Gastroesophageal sphincter (tissue), 4 donors: ENCODE data around the gene IRF2. TPM values are rescaled to one million over a fixed set of nuclear protein-coding genes. Genes with fewer than 3 reads are reported as not detected.
"Not testable (repeated sequence)": the region's sequence is repeated elsewhere in the genome, so short reads cannot be mapped to it uniquely, and the experiment has no call there.

Source experiments
- ATAC-seq: fragments of 150-250 bp; one replicate; pipeline ENCODE4 v1.9.1; 2016; ENCODE audit warnings: mild to moderate bottlenecking, moderate library complexity
- H3K27ac ChIP-seq, 4 donors: fragments of 200-600 bp; sonication (generic) in 3 of 4; 1 replicate in 3 of 4; 2 replicates in 1 of 4; pipeline ENCODE4 v1.5.1; 2016 to 2019
- H3K27me3 ChIP-seq: fragments of 200-600 bp; sonication (generic); one replicate; pipeline ENCODE4 v1.5.1; 2019
- H3K36me3 ChIP-seq, 2 donors: fragments of 200-600 bp; sonication (generic); one replicate each; pipeline ENCODE4 v1.5.1; 2019; ENCODE audit warnings: control low read depth in 1 of 2
- H3K4me1 ChIP-seq, 3 donors: fragments of 200-600 bp; sonication (generic); 1 replicate in 2 of 3; 2 replicates in 1 of 3; pipeline ENCODE4 v1.5.1; 2016 to 2019; ENCODE audit warnings: control low read depth in 2 of 3
- H3K4me3 ChIP-seq, 2 donors: fragments of 200-600 bp; sonication (generic); one replicate each; pipeline ENCODE4 v1.5.1; 2019; ENCODE audit warnings: mild to moderate bottlenecking in 1 of 2, moderate library complexity in 1 of 2
- H3K9me3 ChIP-seq, 3 donors: fragments of 200-600 bp; sonication (generic); one replicate each; pipeline ENCODE4 v1.5.1; 2017 to 2019; ENCODE audit warnings: control low read depth in 2 of 3
- EP300 ChIP-seq: sonication (generic); formaldehyde crosslinking; IDR thresholded peaks from one replicate; pipeline ENCODE4 v1.6.1; 2017; ENCODE audit warnings: antibody characterized with exemption, mild to moderate bottlenecking
- POLR2A ChIP-seq, 2 donors: fragments of 450-650 bp; IDR thresholded peaks; one replicate each; pipeline ENCODE4 v1.6.1; 2017; ENCODE audit warnings: antibody characterized with exemption in 2 of 2, mild to moderate bottlenecking in 2 of 2, moderate library complexity in 1 of 2
- POLR2AphosphoS5 ChIP-seq: sonication (generic); formaldehyde crosslinking; IDR thresholded peaks from one replicate; pipeline ENCODE4 v1.6.1; 2017; ENCODE audit warnings: antibody characterized with exemption
- WGBS, 2 donors: methylation state at CpG; one replicate each; pipeline ENCODE4 v1.1.5; 2018; ENCODE audit warnings: low coverage in 1 of 2; 5-methylcytosine and 5-hydroxymethylcytosine counted together
- total RNA-seq, 4 donors: library from RNA; depleted of rRNA; stranded (reverse); fragments of >200 nt; gene quantifications; one replicate each; pipeline ENCODE4 v1.1.0, GENCODE V29; 2016
- TF ChIP-seq, protein P1 (sequence below), 4 experiments: fragments of 200-600 bp in 2 of 4; fragments of 450-650 bp in 2 of 4; sonication (generic) in 1 of 4; IDR thresholded peaks; one replicate each; pipeline ENCODE4 v1.5.1; 2017 to 2019; ENCODE audit warnings: antibody characterized with exemption in 4 of 4, mild to moderate bottlenecking in 2 of 4, moderate library complexity in 2 of 4

IRF2 gene
- total RNA-seq, 4 donors from 2014 or later = 34.1 to 41.7 (median 35.4) TPM

DNA sequence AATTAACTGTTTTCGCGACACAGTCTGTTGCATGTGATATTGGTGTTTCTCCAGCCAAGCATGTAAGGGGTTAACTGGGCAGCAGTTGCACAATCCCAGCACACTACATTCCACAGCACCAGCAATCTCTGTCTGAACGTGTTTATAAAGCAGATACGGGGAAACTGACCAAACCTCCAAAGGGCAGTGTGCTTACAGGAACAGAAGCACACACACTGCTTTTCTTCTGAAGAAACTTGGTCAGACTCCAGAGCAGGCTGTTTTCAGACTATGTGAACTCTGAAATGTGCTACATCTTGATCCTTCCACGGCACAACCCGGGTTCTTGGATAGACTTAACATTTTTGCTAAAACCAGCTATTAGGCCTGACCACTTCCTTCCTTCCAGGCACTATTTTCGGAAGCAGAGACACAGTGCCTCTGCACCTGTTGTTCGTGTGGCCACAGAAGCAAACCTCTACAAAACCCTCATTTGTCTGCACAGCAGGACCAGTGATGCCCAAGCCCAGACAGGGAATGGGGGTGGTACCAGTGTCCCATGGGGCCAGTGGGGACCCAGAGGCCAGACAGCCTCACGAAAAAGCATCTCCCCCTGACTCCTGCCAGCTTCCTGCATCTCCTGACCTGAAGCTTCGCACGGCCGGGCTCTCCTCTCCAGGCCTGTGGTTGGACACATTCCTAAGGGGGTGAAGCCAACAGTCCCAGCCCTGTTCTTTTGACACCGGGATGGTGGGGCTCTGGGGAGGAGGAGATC lies 90.1 kb downstream of the IRF2 start:
- Histone ChIP-seq H3K36me3 (peaks cover 0 to 30% of the 10 kb centered on the region in 2 donors), H3K27me3 (no peaks in the 10 kb centered on the region), H3K9me3 (no peaks in the 10 kb centered on the region), H3K4me1 (peaks cover 6 to 53% (median 31%) of the 10 kb centered on the region in 3 donors), H3K27ac (peak overlapping the region; percentile 43 to 87 (median 81)), H3K4me3 (peak overlapping the region; percentile 27 to 35)
- 5 to 14% methylated on average over 8 to 9 of the region's 13 CpGs for WGBS, 2 donors
- peak; percentile 81 for ATAC-seq
- peak; percentile 89 for TF ChIP-seq POLR2AphosphoS5
- TF ChIP-seq, protein P1, sequence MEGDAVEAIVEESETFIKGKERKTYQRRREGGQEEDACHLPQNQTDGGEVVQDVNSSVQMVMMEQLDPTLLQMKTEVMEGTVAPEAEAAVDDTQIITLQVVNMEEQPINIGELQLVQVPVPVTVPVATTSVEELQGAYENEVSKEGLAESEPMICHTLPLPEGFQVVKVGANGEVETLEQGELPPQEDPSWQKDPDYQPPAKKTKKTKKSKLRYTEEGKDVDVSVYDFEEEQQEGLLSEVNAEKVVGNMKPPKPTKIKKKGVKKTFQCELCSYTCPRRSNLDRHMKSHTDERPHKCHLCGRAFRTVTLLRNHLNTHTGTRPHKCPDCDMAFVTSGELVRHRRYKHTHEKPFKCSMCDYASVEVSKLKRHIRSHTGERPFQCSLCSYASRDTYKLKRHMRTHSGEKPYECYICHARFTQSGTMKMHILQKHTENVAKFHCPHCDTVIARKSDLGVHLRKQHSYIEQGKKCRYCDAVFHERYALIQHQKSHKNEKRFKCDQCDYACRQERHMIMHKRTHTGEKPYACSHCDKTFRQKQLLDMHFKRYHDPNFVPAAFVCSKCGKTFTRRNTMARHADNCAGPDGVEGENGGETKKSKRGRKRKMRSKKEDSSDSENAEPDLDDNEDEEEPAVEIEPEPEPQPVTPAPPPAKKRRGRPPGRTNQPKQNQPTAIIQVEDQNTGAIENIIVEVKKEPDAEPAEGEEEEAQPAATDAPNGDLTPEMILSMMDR (IDR thresholded peaks at IDR 0.05) = no peak

DNA sequence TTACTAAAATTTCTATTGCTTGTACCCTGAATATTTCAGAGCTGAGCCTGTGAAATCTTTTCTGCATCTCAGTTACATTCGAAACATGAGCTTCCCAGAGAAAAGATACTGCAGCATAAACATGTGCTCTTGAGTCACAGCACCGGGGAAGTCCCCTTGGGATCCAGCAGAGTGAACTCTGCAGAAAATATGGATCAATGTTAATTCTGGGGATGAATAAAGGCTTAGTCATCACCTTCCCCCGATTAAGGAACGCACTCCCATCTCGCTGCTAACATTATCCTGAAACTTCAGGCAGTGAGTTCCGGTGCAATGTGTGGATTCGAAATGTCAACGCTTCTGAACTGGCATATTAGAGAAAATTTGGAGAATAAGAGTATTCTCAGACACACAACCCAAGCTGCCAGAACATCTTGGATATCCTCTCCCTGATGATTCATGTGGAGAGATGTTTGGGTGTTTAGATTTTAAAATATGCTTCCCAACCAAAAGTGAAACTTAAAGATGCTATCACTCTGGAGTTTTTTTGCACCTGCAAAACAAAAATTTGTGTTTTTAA lies 90.8 kb downstream of the IRF2 start:
- Histone ChIP-seq H3K9me3 (no peaks in the 10 kb centered on the region), H3K4me3 (peak overlapping the region; percentile 27 to 35), H3K27me3 (no peaks in the 10 kb centered on the region), H3K4me1 (peaks cover 6 to 53% (median 31%) of the 10 kb centered on the region in 3 donors), H3K27ac (peak overlapping the region; percentile 26 to 87 (median 81)), H3K36me3 (peaks cover 0 to 24% of the 10 kb centered on the region in 2 donors)
- TF ChIP-seq, protein P1 (IDR thresholded peaks at IDR 0.05) = no peak
- peak; percentile 55 for TF ChIP-seq POLR2AphosphoS5
- 8 to 12% methylated on average over 7 to 8 of the region's 8 CpGs for WGBS, 2 donors
- ATAC-seq = peak; percentile 79

DNA sequence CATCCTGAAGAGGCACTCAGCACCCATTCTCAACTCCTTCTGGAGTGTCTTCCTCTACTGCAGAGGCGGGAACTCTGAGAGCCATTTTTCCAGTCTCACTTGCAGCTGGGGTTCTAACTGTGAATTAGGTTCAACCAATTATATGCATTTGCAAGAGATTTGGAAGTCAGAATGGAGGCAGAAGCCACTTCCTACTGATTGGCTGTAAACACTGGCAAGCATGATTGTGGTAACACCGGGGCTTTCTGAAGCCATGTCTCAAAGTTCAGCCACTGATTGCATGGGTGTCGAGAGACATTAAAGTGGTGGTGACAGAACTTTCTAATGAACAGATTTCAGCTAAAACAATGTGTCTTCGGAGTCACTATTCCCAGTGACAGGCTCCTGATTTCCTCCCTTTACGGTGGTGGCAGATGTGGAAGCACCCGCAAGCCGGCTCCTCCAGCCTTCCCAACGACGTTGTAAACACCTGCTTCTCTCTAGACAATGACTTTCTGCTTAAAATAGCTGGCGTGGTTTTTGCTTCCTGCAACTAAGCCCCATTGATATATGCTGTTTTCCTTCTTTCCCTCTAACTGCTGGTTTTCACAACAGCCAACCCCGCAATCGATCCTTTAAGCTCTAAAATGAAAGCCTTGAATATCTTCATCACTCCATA lies 92.0 kb downstream of the IRF2 start:
- Histone ChIP-seq H3K36me3 (peaks cover 0 to 11% of the 10 kb centered on the region in 2 donors), H3K27ac (peak overlapping the region in 1 of 4 donors; percentile 87), H3K4me1 (peaks cover 6 to 53% (median 31%) of the 10 kb centered on the region in 3 donors), H3K4me3 (no peak overlapping the region), H3K9me3 (no peaks in the 10 kb centered on the region), H3K27me3 (no peaks in the 10 kb centered on the region)
- 57 to 68% methylated on average over 10 to 11 of the region's 12 CpGs for WGBS, 2 donors
- ATAC-seq = no peak
- TF ChIP-seq, protein P1 (IDR thresholded peaks at IDR 0.05) = no peak
- no peak for TF ChIP-seq POLR2AphosphoS5
- no peak for TF ChIP-seq POLR2A (IDR thresholded peaks at IDR 0.05)
- no peak for TF ChIP-seq EP300

DNA sequence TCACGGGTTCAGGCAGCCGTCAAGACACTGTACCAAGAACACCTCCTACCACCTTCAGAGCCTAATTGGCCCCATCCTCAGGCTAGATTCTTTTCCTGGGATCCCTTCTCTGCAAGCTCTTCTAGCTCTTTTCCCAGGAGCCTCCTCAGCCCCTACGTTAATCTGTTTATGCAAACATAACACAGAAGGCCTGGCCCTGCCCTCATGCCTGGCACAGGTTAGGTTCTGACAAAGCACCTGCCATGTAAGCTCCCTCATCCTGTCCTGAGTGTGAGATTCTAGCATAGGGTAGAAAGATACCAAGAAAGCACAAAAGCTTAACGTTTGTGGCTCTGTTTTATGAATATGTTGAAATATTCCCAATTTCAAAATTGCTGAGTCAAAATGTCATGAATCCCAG lies 93.6 kb downstream of the IRF2 start:
- no peaks in the 10 kb centered on the region for H3K36me3 ChIP-seq
- TF ChIP-seq POLR2A (IDR thresholded peaks at IDR 0.05) (no peak), POLR2AphosphoS5 (no peak)
- H3K9me3 ChIP-seq = no peaks in the 10 kb centered on the region
- H3K4me1 ChIP-seq = peaks cover 6 to 38% (median 30%) of the 10 kb centered on the region in 3 donors
- WGBS, 2 donors = 80% methylated on average over 4 of the region's 4 CpGs; no CpG with 5 or more reads in 1 of the 2 donors
- no peak overlapping the region for H3K27ac ChIP-seq
- no peak for ATAC-seq
- no peak overlapping the region for H3K4me3 ChIP-seq
- no peaks in the 10 kb centered on the region for H3K27me3 ChIP-seq

DNA sequence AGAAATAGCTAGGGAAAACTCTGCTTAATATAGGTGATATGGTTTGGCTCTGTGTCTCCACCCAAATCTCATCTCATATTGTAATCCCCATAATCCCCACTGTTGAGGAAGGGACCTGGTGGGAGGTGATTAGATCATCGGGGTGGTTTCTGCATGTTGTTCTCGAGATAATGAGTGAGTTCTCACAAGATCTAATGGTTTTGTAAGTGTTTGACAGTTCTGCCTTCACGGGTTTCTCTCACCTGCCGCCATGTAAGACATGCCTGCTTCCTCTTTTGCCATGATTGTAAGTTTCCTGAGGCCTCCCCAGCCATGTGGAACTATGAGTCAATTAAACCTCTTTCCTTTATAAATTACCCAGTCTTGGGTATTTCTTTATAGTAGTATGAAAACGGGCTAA lies 94.1 kb downstream of the IRF2 start:
- H3K4me3 ChIP-seq, H3K27me3 ChIP-seq, H3K36me3 ChIP-seq, H3K27ac ChIP-seq, H3K9me3 ChIP-seq, ATAC-seq: not testable (repeated sequence)
- peaks cover 6 to 33% (median 26%) of the 10 kb centered on the region in 3 donors for H3K4me1 ChIP-seq
- 93 to 94% methylated on average over 5 of the region's 5 CpGs for WGBS, 2 donors
